Measurements from ENCODE around the gene OLFML3.

The OLFML3 gene

DNA sequence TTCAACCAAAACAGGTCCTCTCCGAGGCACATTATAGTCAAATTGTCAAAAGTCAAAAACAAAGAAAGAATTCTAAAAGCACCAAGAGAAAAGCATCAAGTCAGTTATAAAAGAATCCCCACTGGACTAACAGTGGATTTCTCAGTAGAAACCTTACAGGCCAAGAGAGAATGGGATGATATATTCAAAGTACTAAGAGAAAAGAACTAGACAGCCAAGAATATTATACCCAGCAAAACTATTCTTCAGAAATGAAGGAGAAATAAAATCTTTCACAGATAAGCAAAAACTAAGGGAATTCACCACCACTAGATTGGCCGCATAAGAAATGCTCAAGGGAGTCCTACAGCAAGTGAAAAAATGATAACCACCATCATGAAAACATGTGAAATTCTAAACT lies 16.1 kb downstream of the OLFML3 start:
- no peak for DNase-seq (ENCODE audit: low read depth)
- TF ChIP-seq CTCF (IDR thresholded peaks at IDR 0.05; ENCODE audit: low read depth, low read length, missing control alignments) = no peak
- H3K4me3 ChIP-seq (ENCODE audit: low read depth, low read length) = no peak overlapping the region
- in situ Hi-C loops (cut with HindIII; ENCODE audit: low sequenced_read_pairs) = no loop called here

GRCh38 chr1:113998361-113998760 lies 19.1 kb downstream of the OLFML3 start:
- DNase-seq (ENCODE audit: low read depth) = no peak
- TF ChIP-seq CTCF (IDR thresholded peaks at IDR 0.05; ENCODE audit: low read depth, low read length, missing control alignments) = no peak
- no peak overlapping the region for H3K4me3 ChIP-seq (ENCODE audit: low read depth, low read length)
- in situ Hi-C loops (cut with HindIII; ENCODE audit: low sequenced_read_pairs) = no loop called here

GRCh38 chr1:113999233-113999632 lies 20.0 kb downstream of the OLFML3 start:
- TF ChIP-seq CTCF (IDR thresholded peaks at IDR 0.05; ENCODE audit: low read depth, low read length, missing control alignments) = no peak

DNA sequence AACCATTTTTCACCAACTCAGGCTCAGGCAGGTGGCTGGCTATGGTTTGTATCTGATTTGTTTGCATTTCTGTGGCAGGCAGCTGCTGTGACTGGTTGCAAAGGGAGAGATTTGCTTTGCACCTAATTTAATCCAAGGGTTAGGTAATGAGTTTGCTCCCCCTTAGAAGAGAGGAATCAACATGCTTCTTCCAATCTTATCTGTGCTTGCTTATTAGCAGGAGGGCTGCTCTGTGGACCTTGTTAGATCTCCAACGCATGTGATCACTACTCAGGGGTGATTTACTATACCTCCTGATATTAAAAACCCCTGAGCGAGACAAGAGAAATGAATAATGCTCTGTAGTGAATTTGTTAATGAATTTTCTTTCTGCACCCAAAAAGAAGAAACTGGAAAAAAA lies 20.5 kb downstream of the OLFML3 start:
- in situ Hi-C loops (cut with HindIII; ENCODE audit: low sequenced_read_pairs) = no loop called here
- H3K4me3 ChIP-seq (ENCODE audit: low read depth, low read length) = no peak overlapping the region
- TF ChIP-seq CTCF (IDR thresholded peaks at IDR 0.05; ENCODE audit: low read depth, low read length, missing control alignments) = no peak
- no peak for DNase-seq (ENCODE audit: low read depth)

More at GRCh38 chr1:113999233-113999632, 20.0 kb downstream of the OLFML3 start:
- in situ Hi-C loops (cut with HindIII; ENCODE audit: low sequenced_read_pairs) = no loop called here
- no peak overlapping the region for H3K4me3 ChIP-seq (ENCODE audit: low read depth, low read length)
- no peak for DNase-seq (ENCODE audit: low read depth)

GRCh38 chr1:114000406-114000805 lies 21.1 kb downstream of the OLFML3 start:
- TF ChIP-seq CTCF (IDR thresholded peaks at IDR 0.05; ENCODE audit: low read depth, low read length, missing control alignments) = no peak
- H3K4me3 ChIP-seq (ENCODE audit: low read depth, low read length) = no peak overlapping the region
- no peak for DNase-seq (ENCODE audit: low read depth)
- in situ Hi-C loops (cut with HindIII; ENCODE audit: low sequenced_read_pairs) = no loop called here

GRCh38 chr1:114002492-114003239 lies 23.4 kb downstream of the OLFML3 start:
- no peak for DNase-seq (ENCODE audit: low read depth)
- in situ Hi-C loops (cut with HindIII; ENCODE audit: low sequenced_read_pairs) = no loop called here
- H3K4me3 ChIP-seq (ENCODE audit: low read depth, low read length) = no peak overlapping the region
- TF ChIP-seq CTCF (IDR thresholded peaks at IDR 0.05; ENCODE audit: low read depth, low read length, missing control alignments) = no peak
